Neuron (in vitro differentiated cells): ENCODE measurements around the gene SLC47A1.
"Not testable (repeated sequence)": the region's sequence is repeated elsewhere in the genome, so short reads cannot be mapped to it uniquely, and the experiment has no call there.

Experiments
- H2AFZ ChIP-seq: one replicate; pipeline ENCODE4 v1.6.1; 2013; ENCODE audit warnings: low read depth, mild to moderate bottlenecking, inconsistent platforms, low read length, moderate library complexity
- H3K27me3 ChIP-seq: one replicate; pipeline ENCODE4 v1.6.1; 2013; ENCODE audit warnings: low read length; ENCODE audit not compliant: insufficient read depth
- H3K36me3 ChIP-seq: one replicate; pipeline ENCODE4 v1.6.1; 2013; ENCODE audit warnings: low read length; ENCODE audit not compliant: insufficient read depth
- H3K4me1 ChIP-seq: one replicate; pipeline ENCODE4 v1.6.1; 2013; ENCODE audit warnings: low read length; ENCODE audit not compliant: insufficient read depth
- H3K4me3 ChIP-seq: 2 replicates; pipeline ENCODE4 v1.5.1; 2013; ENCODE audit warnings: mild to moderate bottlenecking, low read length, moderate library complexity
- H3K9me3 ChIP-seq: one replicate; pipeline ENCODE4 v1.6.1; 2013; ENCODE audit warnings: low read length

Gene SLC47A1

GRCh38 chr17:19507775-19508576, 25.7 kb upstream of the SLC47A1 start:
- H3K4me3 ChIP-seq: peak overlapping the region; percentile 55

GRCh38 chr17:19508577-19508867, 25.1 kb upstream of the SLC47A1 start:
- H3K4me1 ChIP-seq: no peaks in the 10 kb centered on the region
- H3K9me3 ChIP-seq: no peaks in the 10 kb centered on the region

More at GRCh38 chr17:19507775-19508576, 25.7 kb upstream of the SLC47A1 start:
- Histone ChIP-seq H3K36me3 (no peaks in the 10 kb centered on the region), H3K9me3 (no peaks in the 10 kb centered on the region), H2AFZ (peak overlapping the region; percentile 97), H3K27me3 (no peaks in the 10 kb centered on the region), H3K4me1 (no peaks in the 10 kb centered on the region)

GRCh38 chr17:19509281-19509852, 24.3 kb upstream of the SLC47A1 start:
- not testable (repeated sequence) for H3K4me1 ChIP-seq, H3K9me3 ChIP-seq, H3K36me3 ChIP-seq, H3K4me3 ChIP-seq, H3K27me3 ChIP-seq, H2AFZ ChIP-seq

More at GRCh38 chr17:19508577-19508867, 25.1 kb upstream of the SLC47A1 start:
- Histone ChIP-seq H2AFZ (peak overlapping the region; percentile 52), H3K4me3 (peak overlapping the region; percentile 55), H3K27me3 (no peaks in the 10 kb centered on the region), H3K36me3 (no peaks in the 10 kb centered on the region)

- H3K36me3 ChIP-seq: no peaks in the 10 kb centered on the region
- no peak overlapping the region for H2AFZ ChIP-seq
- H3K9me3 ChIP-seq: no peaks in the 10 kb centered on the region
- H3K4me3 ChIP-seq: no peak overlapping the region
- H3K27me3 ChIP-seq: no peaks in the 10 kb centered on the region
- H3K4me1 ChIP-seq: no peaks in the 10 kb centered on the region
These were observed 22.8 kb upstream of the SLC47A1 start for GRCh38 chr17:19510903-19511302.

GRCh38 chr17:19513897-19514488, 19.7 kb upstream of the SLC47A1 start:
- H2AFZ ChIP-seq: no peak overlapping the region
- no peaks in the 10 kb centered on the region for H3K9me3 ChIP-seq
- H3K4me1 ChIP-seq: no peaks in the 10 kb centered on the region
- H3K27me3 ChIP-seq: peaks cover 4% of the 10 kb centered on the region
- H3K4me3 ChIP-seq: no peak overlapping the region
- H3K36me3 ChIP-seq: no peaks in the 10 kb centered on the region

GRCh38 chr17:19517699-19518098, 16.0 kb upstream of the SLC47A1 start:
- H3K9me3 ChIP-seq: no peaks in the 10 kb centered on the region
- H3K36me3 ChIP-seq: no peaks in the 10 kb centered on the region
- H3K4me3 ChIP-seq: no peak overlapping the region
- no peaks in the 10 kb centered on the region for H3K4me1 ChIP-seq
- H3K27me3 ChIP-seq: peaks cover 4% of the 10 kb centered on the region
- no peak overlapping the region for H2AFZ ChIP-seq

GRCh38 chr17:19519388-19520291, 14.0 kb upstream of the SLC47A1 start:
- not testable (repeated sequence) for H3K4me1 ChIP-seq

GRCh38 chr17:19520641-19521040, 13.0 kb upstream of the SLC47A1 start:
- no peak overlapping the region for H3K4me3 ChIP-seq
- H3K36me3 ChIP-seq: no peaks in the 10 kb centered on the region
- no peak overlapping the region for H2AFZ ChIP-seq
- peaks cover 4% of the 10 kb centered on the region for H3K27me3 ChIP-seq
- no peaks in the 10 kb centered on the region for H3K9me3 ChIP-seq
- H3K4me1 ChIP-seq: no peaks in the 10 kb centered on the region

More at GRCh38 chr17:19519388-19520291, 14.0 kb upstream of the SLC47A1 start:
- H2AFZ ChIP-seq, H3K9me3 ChIP-seq, H3K36me3 ChIP-seq, H3K27me3 ChIP-seq, H3K4me3 ChIP-seq: not testable (repeated sequence)

GRCh38 chr17:19523690-19524089, 10.0 kb upstream of the SLC47A1 start:
- Histone ChIP-seq H3K36me3 (no peaks in the 10 kb centered on the region), H3K9me3 (no peaks in the 10 kb centered on the region), H3K4me3 (no peak overlapping the region), H3K4me1 (no peaks in the 10 kb centered on the region), H3K27me3 (no peaks in the 10 kb centered on the region), H2AFZ (no peak overlapping the region)

- H3K9me3 ChIP-seq, H3K27me3 ChIP-seq, H3K4me3 ChIP-seq, H2AFZ ChIP-seq, H3K36me3 ChIP-seq, H3K4me1 ChIP-seq: not testable (repeated sequence)
These were observed 6.7 kb upstream of the SLC47A1 start for GRCh38 chr17:19526950-19527349.

- peaks cover 7% of the 10 kb centered on the region for H3K4me1 ChIP-seq
- H2AFZ ChIP-seq: no peak overlapping the region
- peaks cover 42% of the 10 kb centered on the region for H3K27me3 ChIP-seq
- H3K9me3 ChIP-seq: peaks cover 2% of the 10 kb centered on the region
- no peak overlapping the region for H3K4me3 ChIP-seq
- no peaks in the 10 kb centered on the region for H3K36me3 ChIP-seq
These were observed 1.7 kb upstream of the SLC47A1 start for GRCh38 chr17:19531780-19532501.

- Histone ChIP-seq H3K4me1 (peaks cover 7% of the 10 kb centered on the region), H3K9me3 (peaks cover 2% of the 10 kb centered on the region), H3K36me3 (no peaks in the 10 kb centered on the region), H3K27me3 (peaks cover 44% of the 10 kb centered on the region), H2AFZ (peak overlapping the region; percentile 67), H3K4me3 (no peak overlapping the region)
These were observed 477 bp upstream of the SLC47A1 start for GRCh38 chr17:19533036-19533717.
